Activated CD4-positive, CD25-positive, alpha-beta regulatory T cell treated with anti-CD3 and anti-CD28 coated beads, Interleukin-2, amount 50 U/mL, for 24 hours (primary cell): ENCODE data around the gene IP6K2.

Source experiments
- ATAC-seq, 2 donors: fragments of 150-1000 bp; cut with Tn5 transposase; one replicate each; pipeline ENCODE4 v1.10.0; 2021; ENCODE audit warnings: mild to moderate bottlenecking in 1 of 2, moderate library complexity in 1 of 2

IP6K2 gene

GRCh38 chr3:48662753-48663488 lies 54.1 kb downstream of the IP6K2 start, which contains the start of gene CELSR3:
Gene CELSR3, minus strand, starts transcription at chr3:48662886. Its CDS starts 252 bp downstream, at chr3:48662634.
- ATAC-seq = peak; percentile 29 to 41

- no peak for ATAC-seq
These were observed 54.8 kb downstream of the IP6K2 start for GRCh38 chr3:48662145-48662752.

- ATAC-seq = no peak
These were observed 55.4 kb downstream of the IP6K2 start for GRCh38 chr3:48661501-48662144.

GRCh38 chr3:48660800-48661400 lies 56.1 kb downstream of the IP6K2 start:
- ATAC-seq = no peak

GRCh38 chr3:48656841-48657281 lies 60.2 kb downstream of the IP6K2 start:
- ATAC-seq = no peak

- ATAC-seq = peak; percentile 83 to 84
These were observed 60.8 kb downstream of the IP6K2 start for GRCh38 chr3:48656061-48656840.

- ATAC-seq = peak; percentile 33 to 34
These were observed 61.4 kb downstream of the IP6K2 start for GRCh38 chr3:48655606-48656005.

- ATAC-seq = no peak
These were observed 62.0 kb downstream of the IP6K2 start for GRCh38 chr3:48655063-48655462.

GRCh38 chr3:48652923-48653715 lies 63.9 kb downstream of the IP6K2 start:
- no peak for ATAC-seq

GRCh38 chr3:48651771-48652170 lies 65.2 kb downstream of the IP6K2 start:
- ATAC-seq = no peak

GRCh38 chr3:48650723-48651122 lies 66.3 kb downstream of the IP6K2 start:
- ATAC-seq = no peak

- no peak for ATAC-seq
These were observed 68.7 kb downstream of the IP6K2 start for GRCh38 chr3:48648188-48648850.

- no peak for ATAC-seq
These were observed 69.3 kb downstream of the IP6K2 start for GRCh38 chr3:48647714-48648113.

GRCh38 chr3:48644898-48645760 lies 71.9 kb downstream of the IP6K2 start:
- ATAC-seq = no peak

GRCh38 chr3:48642605-48643004 lies 74.4 kb downstream of the IP6K2 start:
- no peak for ATAC-seq

- no peak for ATAC-seq
These were observed 75.6 kb downstream of the IP6K2 start for GRCh38 chr3:48641396-48641795.

- ATAC-seq = no peak
These were observed 76.9 kb downstream of the IP6K2 start for GRCh38 chr3:48639944-48640606.
